Uterus (tissue), 4 donors: Measurements from ENCODE around the gene FAM184B. TPM values are rescaled to one million over a fixed set of nuclear protein-coding genes. Genes with fewer than 3 reads are reported as not detected.

ENCODE experiments used
- DNase-seq, 2 donors: peaks; one replicate each; pipeline ENCODE4 v3.0.0-alpha.2; 2019 to 2020
- H3K27ac ChIP-seq, 2 donors: fragments of 200-600 bp; sonication (generic); 1 replicate in 1 of 2; 2 replicates in 1 of 2; pipeline ENCODE4 v1.5.1; 2016 to 2018
- H3K27me3 ChIP-seq, 2 donors: fragments of 200-600 bp; sonication (generic); one replicate each; pipeline ENCODE4 v1.5.1; 2018 to 2019; ENCODE audit warnings: control low read depth in 1 of 2
- H3K36me3 ChIP-seq, 2 donors: fragments of 200-600 bp; sonication (generic); one replicate each; pipeline ENCODE4 v1.5.1; 2019; ENCODE audit warnings: control low read depth in 1 of 2
- H3K4me1 ChIP-seq, 2 donors: fragments of 200-600 bp; sonication (generic); one replicate each; pipeline ENCODE4 v1.5.1; 2018 to 2019; ENCODE audit warnings: control low read depth in 1 of 2
- H3K4me3 ChIP-seq, 2 donors: fragments of 200-600 bp; sonication (generic); 1 replicate in 1 of 2; 2 replicates in 1 of 2; pipeline ENCODE4 v1.5.1; 2018 to 2019; ENCODE audit warnings: mild to moderate bottlenecking in 1 of 2
- H3K9me3 ChIP-seq, 2 donors: fragments of 200-600 bp; sonication (generic); one replicate each; pipeline ENCODE4 v1.5.1; 2019; ENCODE audit warnings: control low read depth in 1 of 2
- CTCF ChIP-seq, 4 experiments: fragments of 200-600 bp in 2 of 4; fragments of 450-650 bp in 2 of 4; sonication (generic) in 2 of 4; IDR thresholded peaks; one replicate each; pipeline ENCODE4 v1.5.1; 2016 to 2019; ENCODE audit warnings: antibody characterized with exemption in 4 of 4, mild to moderate bottlenecking in 2 of 4, moderate library complexity in 1 of 4
- POLR2A ChIP-seq, 2 donors: fragments of 450-650 bp; IDR thresholded peaks; one replicate each; pipeline ENCODE4 v1.6.1; 2016; ENCODE audit warnings: antibody characterized with exemption in 2 of 2, mild to moderate bottlenecking in 1 of 2, moderate library complexity in 1 of 2
- intact Hi-C: fragments of 100-400 bp; cut with DNase I; formaldehyde crosslinking; loops from one replicate; pipeline ENCODE4 v1.15.1; 2023; ENCODE audit warnings: low total_unique reads
- total RNA-seq, 4 donors: library from RNA; depleted of rRNA in 3 of 4; stranded (reverse); fragments of >200 nt in 3 of 4; gene quantifications; one replicate each; pipeline versions ENCODE4 v1.1.0 to v1.2.4, GENCODE V29; 2014 to 2023
- donor health status: DM: yes; HTN: yes; CAD: no.

Gene FAM184B
- total RNA-seq, 4 donors from 2014 or later = 0.07 TPM; not detected in 3

GRCh38 chr4:17773135-17773698, 8.2 kb downstream of the FAM184B start:
- no peaks in the 10 kb centered on the region for H3K4me1 ChIP-seq
- no peaks in the 10 kb centered on the region for H3K9me3 ChIP-seq
- TF ChIP-seq CTCF (IDR thresholded peaks at IDR 0.05) (no peak), POLR2A (IDR thresholded peaks at IDR 0.05) (no peak)
- H3K27me3 ChIP-seq = no peaks in the 10 kb centered on the region
- intact Hi-C loops = no loop called here
- no peak for DNase-seq
- H3K36me3 ChIP-seq = no peaks in the 10 kb centered on the region
- H3K4me3 ChIP-seq = no peak overlapping the region
- no peak overlapping the region for H3K27ac ChIP-seq

GRCh38 chr4:17771284-17771908, 10.0 kb downstream of the FAM184B start:
- Histone ChIP-seq H3K27ac (no peak overlapping the region), H3K9me3 (no peaks in the 10 kb centered on the region), H3K36me3 (no peaks in the 10 kb centered on the region), H3K4me1 (no peaks in the 10 kb centered on the region), H3K27me3 (no peaks in the 10 kb centered on the region), H3K4me3 (no peak overlapping the region)
- TF ChIP-seq CTCF (IDR thresholded peaks at IDR 0.05) = no peak
- no peak for TF ChIP-seq POLR2A (IDR thresholded peaks at IDR 0.05)
- intact Hi-C loops = no loop called here
- no peak for DNase-seq

GRCh38 chr4:17770845-17771244, 10.6 kb downstream of the FAM184B start:
- no peaks in the 10 kb centered on the region for H3K4me1 ChIP-seq
- TF ChIP-seq POLR2A (IDR thresholded peaks at IDR 0.05) (no peak), CTCF (IDR thresholded peaks at IDR 0.05) (no peak)
- H3K9me3 ChIP-seq = no peaks in the 10 kb centered on the region
- intact Hi-C loops = no loop called here
- no peaks in the 10 kb centered on the region for H3K36me3 ChIP-seq
- no peaks in the 10 kb centered on the region for H3K27me3 ChIP-seq
- no peak for DNase-seq
- no peak overlapping the region for H3K4me3 ChIP-seq
- H3K27ac ChIP-seq = no peak overlapping the region

- intact Hi-C loops = no loop called here
- Histone ChIP-seq H3K4me1 (no peaks in the 10 kb centered on the region), H3K36me3 (no peaks in the 10 kb centered on the region), H3K4me3 (no peak overlapping the region), H3K27me3 (no peaks in the 10 kb centered on the region), H3K27ac (no peak overlapping the region), H3K9me3 (no peaks in the 10 kb centered on the region)
- no peak for DNase-seq
- TF ChIP-seq POLR2A (IDR thresholded peaks at IDR 0.05) = no peak
- no peak for TF ChIP-seq CTCF (IDR thresholded peaks at IDR 0.05)
Observed at GRCh38 chr4:17769406-17770174, 11.8 kb downstream of the FAM184B start.

- Histone ChIP-seq H3K27ac (no peak overlapping the region), H3K36me3 (no peaks in the 10 kb centered on the region), H3K27me3 (no peaks in the 10 kb centered on the region), H3K4me1 (no peaks in the 10 kb centered on the region), H3K4me3 (no peak overlapping the region), H3K9me3 (no peaks in the 10 kb centered on the region)
- intact Hi-C loops = no loop called here
- TF ChIP-seq CTCF (IDR thresholded peaks at IDR 0.05) = no peak
- TF ChIP-seq POLR2A (IDR thresholded peaks at IDR 0.05) = no peak
- no peak for DNase-seq
Observed at GRCh38 chr4:17766826-17767458, 14.5 kb downstream of the FAM184B start.
